GM12878 (cell line): ENCODE data around the gene PANK1. TPM values are rescaled to one million over a fixed set of nuclear protein-coding genes. Genes with fewer than 3 reads are reported as not detected.

Experiments
- ATAC-seq: fragments of 200-7000 bp; cut with Tn5 transposase; 3 replicates; pipeline ENCODE4 v1.9.1; 2020; ENCODE audit warnings: mild to moderate bottlenecking, moderate library complexity
- BruUV-seq: library from RNA; stranded (reverse); fragments of 400-500 nt; replicated peaks from 2 replicates; lab custom pipeline; 2021; lab: Mats Ljungman, UMichigan
- CTCF ChIA-PET: fragments of 300-600 bp; sonication (Branson Sonifier 250); formaldehyde crosslinking; extraction: SDS; loops from one replicate; lab custom pipeline; 2021; ENCODE audit warnings: inconsistent platforms; lab: Yijun Ruan, JAX
- POLR2A ChIA-PET: fragments of 350-600 bp; formaldehyde crosslinking; extraction: SDS; loops from one replicate; lab custom pipeline; 2021; ENCODE audit warnings: inconsistent platforms; lab: Charles Lee
- RAD21 ChIA-PET: fragments of 300-600 bp; sonication (Branson Sonifier 250); formaldehyde crosslinking; loops from one replicate; lab custom pipeline; 2023; ENCODE audit warnings: antibody characterized with exemption; ENCODE audit not compliant: unreplicated experiment; lab: Charles Lee
- SMC1A ChIA-PET: fragments of 300-600 bp; sonication (Branson Sonifier 250); formaldehyde crosslinking; loops from one replicate; lab custom pipeline; 2023; ENCODE audit not compliant: unreplicated experiment, uncharacterized antibody; lab: Charles Lee
- DNase-seq: peaks from one replicate; pipeline ENCODE4 v3.0.0-alpha.2; 2011; ENCODE audit warnings: low read depth, low spot score
- FAIRE-seq: peaks from 3 replicates; lab custom pipeline; 2011; peaks lifted over from hg19 to GRCh38; lab: Jason Lieb, UNC
- H2AFZ ChIP-seq: 2 replicates; pipeline ENCODE4 v1.6.0; 2011; ENCODE audit warnings: low read depth, low read length, control low read depth; ENCODE audit not compliant: control insufficient read depth
- H3K27ac ChIP-seq: 2 replicates; pipeline ENCODE4 v1.5.1; 2011; ENCODE audit warnings: control low read depth; ENCODE audit not compliant: control insufficient read depth, insufficient read depth
- H3K27me3 ChIP-seq, 2 experiments: replicated peaks in 1 of 2; 2 replicates each; pipeline versions ENCODE4 v1.6.0 to v1.6.1; 2011; ENCODE audit warnings: low read length in 1 of 2; ENCODE audit not compliant: control insufficient read depth in 2 of 2, insufficient read depth in 2 of 2
- H3K36me3 ChIP-seq, 2 experiments: 2 replicates each; pipeline ENCODE4 v1.5.1; 2011; ENCODE audit warnings: low read length in 1 of 2; ENCODE audit not compliant: control insufficient read depth in 2 of 2, insufficient read depth in 2 of 2
- H3K4me1 ChIP-seq: 2 replicates; pipeline ENCODE4 v1.6.1; 2011; ENCODE audit warnings: mild to moderate bottlenecking, low read length, moderate library complexity, mixed read lengths; ENCODE audit not compliant: control insufficient read depth, insufficient read depth
- H3K4me2 ChIP-seq: 2 replicates; pipeline ENCODE4 v1.6.0; 2011; ENCODE audit warnings: control low read depth; ENCODE audit not compliant: control insufficient read depth, insufficient read depth
- H3K4me3 ChIP-seq: fragments of 200-600 bp; sonication (generic); 2 replicates; pipeline ENCODE4 v1.5.1; 2016
- H3K79me2 ChIP-seq: 2 replicates; pipeline ENCODE4 v1.6.0; 2011; ENCODE audit warnings: low read length; ENCODE audit not compliant: control insufficient read depth, insufficient read depth
- H3K9ac ChIP-seq: 2 replicates; pipeline ENCODE4 v1.8.0; 2011; ENCODE audit warnings: low read length, control low read depth, mixed read lengths; ENCODE audit not compliant: control insufficient read depth, insufficient read depth
- H3K9me3 ChIP-seq: replicated peaks from 3 replicates; pipeline ENCODE4 v1.5.1; 2011; ENCODE audit warnings: mild to moderate bottlenecking, low read length; ENCODE audit not compliant: control insufficient read depth, insufficient read depth
- H4K20me1 ChIP-seq: 2 replicates; pipeline ENCODE4 v1.6.0; 2011; ENCODE audit not compliant: control insufficient read depth, insufficient read depth
- ATF7 ChIP-seq: fragments of 450-650 bp; IDR thresholded peaks from 2 replicates; pipeline ENCODE4 v1.6.1; 2016; ENCODE audit warnings: low read depth, mild to moderate bottlenecking
- KDM1A ChIP-seq: fragments of 200-600 bp; sonication (generic); IDR thresholded peaks from 2 replicates; pipeline ENCODE4 v1.6.1; 2016; ENCODE audit warnings: borderline replicate concordance
- NFIC ChIP-seq: IDR thresholded peaks from 2 replicates; pipeline ENCODE4 v1.6.1; 2012; ENCODE audit warnings: low read depth, mild to moderate bottlenecking, inconsistent platforms, low read length, moderate library complexity
- SP1 ChIP-seq: IDR thresholded peaks from one replicate; pipeline ENCODE4 v1.6.1; 2011; ENCODE audit warnings: low read depth, low read length
- ZSCAN29 ChIP-seq: fragments of 450-650 bp; IDR thresholded peaks from 2 replicates; pipeline ENCODE4 v1.6.1; 2017; ENCODE audit warnings: mild to moderate bottlenecking, moderate library complexity
- whole genome bisulfite sequencing: methylation state at CpG from one replicate; pipeline ENCODE4 v1.1.6; 2016; ENCODE audit warnings: low lambda C conversion rate; ENCODE audit not compliant: insufficient replicate concordance, insufficient coverage; ENCODE audit errors: missing lambda C conversion rate; 5-methylcytosine and 5-hydroxymethylcytosine counted together
- in situ Hi-C: fragments of 300-500 bp; cut with MboI; formaldehyde crosslinking; loops from 9 replicates; pipeline ENCODE4 v1.14.3; 2018; ENCODE audit warnings: mixed read lengths
- intact Hi-C: fragments of 100-400 bp; cut with micrococcal nuclease; formaldehyde crosslinking; loops from one replicate; pipeline ENCODE4 v1.14.2; 2022; ENCODE audit not compliant: unreplicated experiment
- polyA plus RNA-seq, 11 experiments: library from polyadenylated mRNA; depleted of rRNA in 4 of 11; unstranded in 6 of 11; stranded (reverse) in 5 of 11; fragments of >200 nt; fragmentation: Nextera tagmentation in 4 of 11; fragmentation: Illumina TruSeq in 1 of 11; extraction: Ambion mirVana in 4 of 11; extraction: Trizol in 1 of 11; gene quantifications; 1 replicate in 1 of 11; 2 replicates in 10 of 11; pipeline versions ENCODE4 v1.2.1 to v1.2.3, GENCODE V29; 2011 to 2016; ENCODE audit warnings: inconsistent platforms in 2 of 11, missing spikeins in 2 of 11, low read depth in 1 of 11
- total RNA-seq, 4 experiments: library from RNA; depleted of rRNA in 3 of 4; stranded (reverse); fragments of >200 nt in 3 of 4; fragmentation: Illumina TruSeq in 1 of 4; extraction: Trizol in 1 of 4; gene quantifications; 2 replicates each; pipeline versions ENCODE4 v1.2.1 to v1.2.3, GENCODE V29; 2013 to 2021
- TF ChIP-seq, protein P1 (sequence below): fragments of 450-650 bp; formaldehyde crosslinking; IDR thresholded peaks from 2 replicates; pipeline ENCODE4 v1.4.0; 2020; ENCODE audit warnings: mild to moderate bottlenecking, moderate library complexity

The PANK1 gene
- total and polyA plus RNA-seq, 10 of the 15 experiments (the other 5 are each of a cell fraction or from before 2014, with no cell fraction given): 1.9 to 10.6 (median 5.8) TPM

- H3K36me3 ChIP-seq: no peaks in the 10 kb centered on the region
- no TSS peak for BruUV-seq
- H3K9me3 ChIP-seq: no peaks in the 10 kb centered on the region; the same call in 2 of the 3 replicates
- no peak overlapping the region for H3K4me2 ChIP-seq
- in situ Hi-C loops: no loop called here
- 47% methylated on average over 3 of the region's 3 CpGs for WGBS
- no peak for ATAC-seq
- H3K4me3 ChIP-seq: no peak overlapping the region
- POLR2A ChIA-PET: interaction anchor here (0.7 kb wide), 1 partner anchor 9 kb away, joined by 3 read pairs; no protein-coding TSS in a partner anchor
- no peaks in the 10 kb centered on the region for H3K27me3 ChIP-seq
- SMC1A ChIA-PET: interaction anchor here (0.8 to 1.2 kb wide), 4 partner anchors 10 to 100 kb away, joined by 3 to 4 read pairs (median 4); partner anchors contain the start of gene KIF20B
- H3K9ac ChIP-seq: no peak overlapping the region
- peaks cover 7% of the 10 kb centered on the region for H3K4me1 ChIP-seq
- RAD21 ChIA-PET: interaction anchor here (0.8 to 1.7 kb wide), 4 partner anchors 11 to 55 kb away, joined by 3 to 4 read pairs (median 4); no protein-coding TSS in a partner anchor
- H4K20me1 ChIP-seq: no peaks in the 10 kb centered on the region
- H2AFZ ChIP-seq: no peak overlapping the region
- intact Hi-C loops: no loop called here
- CTCF ChIA-PET: interaction anchor here (1.2 to 3.5 kb wide), 4 partner anchors 10 to 54 kb away, joined by 3 to 13 read pairs (median 6); no protein-coding TSS in a partner anchor
- FAIRE-seq: no peak
- TF ChIP-seq, protein P1, sequence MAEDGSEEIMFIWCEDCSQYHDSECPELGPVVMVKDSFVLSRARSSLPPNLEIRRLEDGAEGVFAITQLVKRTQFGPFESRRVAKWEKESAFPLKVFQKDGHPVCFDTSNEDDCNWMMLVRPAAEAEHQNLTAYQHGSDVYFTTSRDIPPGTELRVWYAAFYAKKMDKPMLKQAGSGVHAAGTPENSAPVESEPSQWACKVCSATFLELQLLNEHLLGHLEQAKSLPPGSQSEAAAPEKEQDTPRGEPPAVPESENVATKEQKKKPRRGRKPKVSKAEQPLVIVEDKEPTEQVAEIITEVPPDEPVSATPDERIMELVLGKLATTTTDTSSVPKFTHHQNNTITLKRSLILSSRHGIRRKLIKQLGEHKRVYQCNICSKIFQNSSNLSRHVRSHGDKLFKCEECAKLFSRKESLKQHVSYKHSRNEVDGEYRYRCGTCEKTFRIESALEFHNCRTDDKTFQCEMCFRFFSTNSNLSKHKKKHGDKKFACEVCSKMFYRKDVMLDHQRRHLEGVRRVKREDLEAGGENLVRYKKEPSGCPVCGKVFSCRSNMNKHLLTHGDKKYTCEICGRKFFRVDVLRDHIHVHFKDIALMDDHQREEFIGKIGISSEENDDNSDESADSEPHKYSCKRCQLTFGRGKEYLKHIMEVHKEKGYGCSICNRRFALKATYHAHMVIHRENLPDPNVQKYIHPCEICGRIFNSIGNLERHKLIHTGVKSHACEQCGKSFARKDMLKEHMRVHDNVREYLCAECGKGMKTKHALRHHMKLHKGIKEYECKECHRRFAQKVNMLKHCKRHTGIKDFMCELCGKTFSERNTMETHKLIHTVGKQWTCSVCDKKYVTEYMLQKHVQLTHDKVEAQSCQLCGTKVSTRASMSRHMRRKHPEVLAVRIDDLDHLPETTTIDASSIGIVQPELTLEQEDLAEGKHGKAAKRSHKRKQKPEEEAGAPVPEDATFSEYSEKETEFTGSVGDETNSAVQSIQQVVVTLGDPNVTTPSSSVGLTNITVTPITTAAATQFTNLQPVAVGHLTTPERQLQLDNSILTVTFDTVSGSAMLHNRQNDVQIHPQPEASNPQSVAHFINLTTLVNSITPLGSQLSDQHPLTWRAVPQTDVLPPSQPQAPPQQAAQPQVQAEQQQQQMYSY (CRISPR knock-in tag): no peak
- TF ChIP-seq SP1 (no peak), NFIC (no peak), ATF7 (no peak), KDM1A (no peak), ZSCAN29 (no peak)
- H3K79me2 ChIP-seq: no peaks in the 10 kb centered on the region
- DNase-seq: no peak
- no peak overlapping the region for H3K27ac ChIP-seq
Measured at GRCh38 chr10:89664203-89664602, 19.2 kb upstream of the PANK1 start.
